ENCODE data around the gene OR52E1.

The OR52E1 gene

GRCh38 chr11:5103066-5103465, 33.7 kb downstream of the OR52E1 start:
- Histone ChIP-seq H3K4me2 (ENCODE audit: low read length) (no peak overlapping the region), H3K79me2 (no peaks in the 10 kb centered on the region), H3K36me3 (ENCODE audit: control insufficient read depth, insufficient read depth, low read length) (no peaks in the 10 kb centered on the region), H3K9ac (no peak overlapping the region), H2AFZ (no peak overlapping the region), H3K4me1 (no peaks in the 10 kb centered on the region), H3K27me3 (ENCODE audit: control insufficient read depth, insufficient read depth, low read length) (no peaks in the 10 kb centered on the region), H3K27ac (no peak overlapping the region), H3K9me3 (ENCODE audit: control insufficient read depth, low read length) (no peaks in the 10 kb centered on the region), H3K4me3 (ENCODE audit: low read depth, low read length) (no peak overlapping the region)
- no peak for TF ChIP-seq CTCF (IDR thresholded peaks at IDR 0.05)

GRCh38 chr11:5107285-5107684, 37.9 kb downstream of the OR52E1 start:
- no peaks in the 10 kb centered on the region for H3K4me1 ChIP-seq
- no peak overlapping the region for H2AFZ ChIP-seq
- H3K27me3 ChIP-seq (ENCODE audit: control insufficient read depth, insufficient read depth, low read length) = no peaks in the 10 kb centered on the region
- no peaks in the 10 kb centered on the region for H3K9me3 ChIP-seq (ENCODE audit: control insufficient read depth, low read length)
- H3K4me3 ChIP-seq (ENCODE audit: low read depth, low read length) = no peak overlapping the region
- H3K4me2 ChIP-seq (ENCODE audit: low read length) = no peak overlapping the region
- no peak overlapping the region for H3K27ac ChIP-seq
- no peaks in the 10 kb centered on the region for H3K36me3 ChIP-seq (ENCODE audit: control insufficient read depth, insufficient read depth, low read length)
- H3K79me2 ChIP-seq = no peaks in the 10 kb centered on the region
- H3K9ac ChIP-seq = no peak overlapping the region
- TF ChIP-seq CTCF (IDR thresholded peaks at IDR 0.05) = no peak

- no peak overlapping the region for H3K4me3 ChIP-seq (ENCODE audit: low read depth, low read length)
- H3K79me2 ChIP-seq = no peaks in the 10 kb centered on the region
- H3K4me1 ChIP-seq = no peaks in the 10 kb centered on the region
- H3K4me2 ChIP-seq (ENCODE audit: low read length) = no peak overlapping the region
- no peak overlapping the region for H2AFZ ChIP-seq
- no peaks in the 10 kb centered on the region for H3K9me3 ChIP-seq (ENCODE audit: control insufficient read depth, low read length)
- no peaks in the 10 kb centered on the region for H3K36me3 ChIP-seq (ENCODE audit: control insufficient read depth, insufficient read depth, low read length)
- H3K27ac ChIP-seq = no peak overlapping the region
- no peak overlapping the region for H3K9ac ChIP-seq
- TF ChIP-seq CTCF (IDR thresholded peaks at IDR 0.05) = no peak
- no peaks in the 10 kb centered on the region for H3K27me3 ChIP-seq (ENCODE audit: control insufficient read depth, insufficient read depth, low read length)
Measured at GRCh38 chr11:5115339-5115738, 46.0 kb downstream of the OR52E1 start.

- Histone ChIP-seq H3K4me2 (ENCODE audit: low read length) (no peak overlapping the region), H3K9me3 (ENCODE audit: control insufficient read depth, low read length) (no peaks in the 10 kb centered on the region), H3K4me1 (no peaks in the 10 kb centered on the region), H3K27ac (no peak overlapping the region), H3K4me3 (ENCODE audit: low read depth, low read length) (no peak overlapping the region), H3K27me3 (ENCODE audit: control insufficient read depth, insufficient read depth, low read length) (no peaks in the 10 kb centered on the region), H3K79me2 (no peaks in the 10 kb centered on the region), H2AFZ (no peak overlapping the region), H3K9ac (no peak overlapping the region), H3K36me3 (ENCODE audit: control insufficient read depth, insufficient read depth, low read length) (no peaks in the 10 kb centered on the region)
- TF ChIP-seq CTCF (IDR thresholded peaks at IDR 0.05) = no peak
Measured at GRCh38 chr11:5117588-5117987, 48.2 kb downstream of the OR52E1 start.

- TF ChIP-seq CTCF (IDR thresholded peaks at IDR 0.05) = no peak
- Histone ChIP-seq H3K27ac (no peak overlapping the region), H3K4me2 (ENCODE audit: low read length) (no peak overlapping the region), H3K36me3 (ENCODE audit: control insufficient read depth, insufficient read depth, low read length) (no peaks in the 10 kb centered on the region), H3K79me2 (no peaks in the 10 kb centered on the region), H3K27me3 (ENCODE audit: control insufficient read depth, insufficient read depth, low read length) (no peaks in the 10 kb centered on the region), H3K9me3 (ENCODE audit: control insufficient read depth, low read length) (no peaks in the 10 kb centered on the region), H3K4me3 (ENCODE audit: low read depth, low read length) (no peak overlapping the region), H3K9ac (no peak overlapping the region), H2AFZ (no peak overlapping the region), H3K4me1 (no peaks in the 10 kb centered on the region)
Measured at GRCh38 chr11:5118893-5119292, 49.5 kb downstream of the OR52E1 start.

Measured in parathyroid adenoma (tissue), 2 donors.